ENCODE results near the gene CLDN7. TPM values are rescaled to one million over a fixed set of nuclear protein-coding genes. Genes with fewer than 3 reads are reported as not detected.
A peak's percentile ranks its signal among the peaks of the same experiment; 100 is the strongest.

Gene CLDN7
- total and polyA plus RNA-seq, 4 donors: 3.0 to 35.0 (median 19.6) TPM

DNA sequence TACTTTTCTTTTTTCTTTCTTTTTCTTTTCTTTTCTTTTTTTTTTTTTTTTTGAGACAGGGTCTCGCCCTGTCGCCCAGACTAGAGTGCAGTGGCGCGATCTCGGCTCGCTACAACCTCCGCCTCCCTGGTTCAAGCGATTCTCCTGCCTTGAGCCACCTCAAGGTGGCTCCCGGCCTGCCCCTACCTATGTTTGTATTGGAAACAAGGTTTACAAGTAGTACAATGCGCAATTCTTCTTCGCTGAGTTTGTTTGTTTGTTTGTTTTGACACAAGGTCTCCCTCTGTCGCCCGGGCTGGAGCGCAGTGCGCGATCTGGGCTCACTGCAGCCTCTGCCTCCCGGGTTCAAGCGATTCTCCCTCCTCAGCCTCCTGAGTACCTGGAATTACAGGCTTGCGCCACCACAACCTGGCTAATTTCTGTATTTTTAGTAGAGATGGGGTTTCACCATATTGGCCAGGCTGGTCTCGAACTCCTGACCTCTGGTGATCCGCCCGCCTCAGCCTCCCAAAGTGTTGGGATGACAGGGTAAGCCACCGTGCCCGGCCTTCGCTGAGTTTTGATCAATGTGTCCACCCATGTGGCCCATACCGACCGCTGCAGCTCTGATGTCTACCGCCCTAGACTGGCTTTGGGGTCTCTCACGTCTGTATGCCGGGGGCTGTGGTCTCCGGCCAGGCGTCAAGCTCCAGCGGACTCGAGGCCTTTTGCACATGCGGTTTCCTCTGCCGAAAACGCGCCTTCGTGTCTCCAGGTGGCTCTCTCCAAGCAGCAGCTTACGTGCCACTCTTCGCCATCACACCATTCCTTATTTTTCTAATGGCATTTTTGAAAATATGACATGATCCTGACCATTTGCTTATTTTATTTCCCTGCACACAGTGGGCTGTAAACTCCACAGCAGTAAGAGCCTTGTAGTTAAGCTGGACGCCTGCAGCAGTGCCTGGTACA lies 33.2 kb upstream of the CLDN7 start:
- Histone ChIP-seq H3K27ac (ENCODE audit: low read depth in 1 of 2, low read length in 2 of 2) (no peak overlapping the region), H3K27me3 (ENCODE audit: control insufficient read depth in 4 of 4, insufficient read depth in 4 of 4, low read length in 3 of 4) (no peaks in the 10 kb centered on the region), H3K4me3 (ENCODE audit: low read depth in 1 of 3, low read length in 3 of 3) (peak overlapping the region in 1 of 3 donors; percentile 25), H3K9ac (ENCODE audit: low read depth in 1 of 2, low read length in 2 of 2) (no peak overlapping the region), H3K9me3 (ENCODE audit: control insufficient read depth in 4 of 4, low read length in 3 of 4) (no peaks in the 10 kb centered on the region), H3K36me3 (ENCODE audit: control insufficient read depth in 4 of 4, insufficient read depth in 3 of 4, low read depth in 1 of 4, low read length in 3 of 4) (no peaks in the 10 kb centered on the region), H3K4me1 (ENCODE audit: control insufficient read depth in 4 of 4, insufficient read depth in 4 of 4, low read length in 3 of 4) (peaks cover 11 to 28% (median 17%) of the 10 kb centered on the region in 4 donors)
- 64% methylated on average over 42 of the region's 42 CpGs for WGBS
- peak; percentile 34 for DNase-seq (ENCODE audit: low spot score)
- TF ChIP-seq ZBTB33 (IDR thresholded peaks at IDR 0.05) (no peak), RAD21 (IDR thresholded peaks at IDR 0.05) (no peak), JUND (IDR thresholded peaks at IDR 0.05) (no peak), FOXA2 (IDR thresholded peaks at IDR 0.05) (no peak), RXRA (IDR thresholded peaks at IDR 0.05) (no peak)

DNA sequence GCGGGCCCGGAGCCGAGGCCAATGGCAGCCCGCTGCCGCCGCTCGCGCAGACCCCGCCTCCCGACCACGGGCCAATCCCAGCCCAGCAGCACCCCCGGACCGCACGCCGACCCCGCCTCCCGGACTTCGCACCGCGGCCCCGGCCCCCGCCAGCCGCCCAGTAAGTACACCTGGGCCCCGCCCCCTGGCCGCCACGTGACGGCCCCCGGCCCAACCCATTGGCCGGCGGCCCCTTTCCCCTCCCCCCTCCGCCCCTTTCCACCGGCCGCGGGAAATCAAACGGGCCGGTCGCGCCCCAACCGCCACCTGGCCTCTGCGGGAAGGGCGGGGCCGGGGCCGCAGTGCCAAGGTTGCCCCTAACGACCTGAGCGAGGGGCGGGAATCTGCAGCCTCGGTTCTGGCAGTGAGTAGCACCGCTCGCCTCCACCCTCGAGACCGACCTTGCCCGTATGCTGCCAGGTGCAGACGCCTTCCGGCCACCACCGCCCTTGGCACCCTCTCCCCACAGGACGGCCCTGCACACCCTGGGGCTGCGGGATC lies 32.4 kb upstream of the CLDN7 start, which contains the start of gene YBX2:
TSS of gene YBX2 (minus strand) at position 26 of the 540 bp plus-strand sequence. CDS start 139 bp downstream, outside the sequence.
- H3K9me3 ChIP-seq (ENCODE audit: control insufficient read depth in 4 of 4, low read length in 3 of 4): no peaks in the 10 kb centered on the region
- no peaks in the 10 kb centered on the region for H3K36me3 ChIP-seq (ENCODE audit: control insufficient read depth in 4 of 4, insufficient read depth in 3 of 4, low read depth in 1 of 4, low read length in 3 of 4)
- peak; percentile 72 for DNase-seq (ENCODE audit: low spot score)
- TF ChIP-seq SP1 (IDR thresholded peaks at IDR 0.05): peak; percentile 12
- TF ChIP-seq YY1 (IDR thresholded peaks at IDR 0.05): no peak
- peak in 1 of 2 donors; percentile 7 for TF ChIP-seq HNF4A (conservative IDR thresholded peaks at IDR 0.05)
- H3K9ac ChIP-seq (ENCODE audit: low read depth in 1 of 2, low read length in 2 of 2): no peak within 1 kb of the TSS
- 3% methylated on average over 57 of the region's 57 CpGs for WGBS
- H3K27ac ChIP-seq (ENCODE audit: low read depth in 1 of 2, low read length in 2 of 2): no peak within 1 kb of the TSS
- H3K4me1 ChIP-seq (ENCODE audit: control insufficient read depth in 4 of 4, insufficient read depth in 4 of 4, low read length in 3 of 4): peaks cover 11 to 28% (median 17%) of the 10 kb centered on the region in 4 donors
- H3K4me3 ChIP-seq (ENCODE audit: low read depth in 1 of 3, low read length in 3 of 3): peak within 1 kb of the TSS in 2 of 3 donors; percentile 22 to 25
- H3K27me3 ChIP-seq (ENCODE audit: control insufficient read depth in 4 of 4, insufficient read depth in 4 of 4, low read length in 3 of 4): no peaks in the 10 kb centered on the region

DNA sequence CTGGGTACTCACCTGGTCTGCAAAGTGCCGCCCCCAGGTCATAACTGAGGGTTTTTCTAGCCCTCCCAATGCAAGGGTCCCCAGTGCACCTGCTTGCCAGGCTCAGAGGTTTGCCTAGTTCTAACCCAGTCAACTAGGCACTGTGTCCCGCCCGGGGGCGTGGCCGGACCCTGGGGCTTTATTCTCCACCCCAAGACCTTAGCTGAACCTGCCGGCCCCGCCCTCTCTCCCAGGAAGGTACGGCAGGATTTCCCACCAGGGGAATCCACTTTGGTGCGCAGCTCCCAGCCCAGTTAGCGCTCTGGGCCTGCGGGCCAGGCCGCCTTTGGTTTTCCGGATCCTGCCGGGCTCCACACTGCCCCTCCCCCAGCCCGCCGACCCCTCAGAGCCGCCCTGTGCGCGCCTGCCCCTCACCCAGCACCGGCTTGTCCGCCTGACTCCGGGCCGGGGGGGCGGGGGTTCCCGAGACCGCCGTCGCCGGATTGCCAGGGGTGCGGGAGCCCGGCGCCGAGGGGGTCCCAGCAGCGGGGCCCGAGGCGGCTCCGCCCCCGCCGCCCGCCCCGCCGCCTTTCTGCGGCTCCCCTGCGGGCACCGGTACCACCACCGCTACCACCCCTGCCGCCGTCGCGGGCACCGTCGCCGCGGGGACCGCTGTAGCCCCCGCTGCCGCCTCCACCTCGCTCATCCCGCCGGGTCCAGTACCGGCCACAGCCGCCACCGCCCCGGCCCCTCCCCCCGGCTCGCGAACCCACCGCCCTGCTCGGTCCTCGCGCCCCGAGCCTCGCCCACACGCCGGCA lies 31.7 kb upstream of the CLDN7 start:
- no peak overlapping the region for H3K27ac ChIP-seq (ENCODE audit: low read depth in 1 of 2, low read length in 2 of 2)
- H3K9ac ChIP-seq (ENCODE audit: low read depth in 1 of 2, low read length in 2 of 2): no peak overlapping the region
- H3K27me3 ChIP-seq (ENCODE audit: control insufficient read depth in 4 of 4, insufficient read depth in 4 of 4, low read length in 3 of 4): no peaks in the 10 kb centered on the region
- H3K36me3 ChIP-seq (ENCODE audit: control insufficient read depth in 4 of 4, insufficient read depth in 3 of 4, low read depth in 1 of 4, low read length in 3 of 4): no peaks in the 10 kb centered on the region
- peak; percentile 46 for DNase-seq (ENCODE audit: low spot score)
- WGBS: 16% methylated on average over 75 of the region's 75 CpGs
- peak overlapping the region in 1 of 3 donors; percentile 25 for H3K4me3 ChIP-seq (ENCODE audit: low read depth in 1 of 3, low read length in 3 of 3)
- TF ChIP-seq RXRA (IDR thresholded peaks at IDR 0.05) (peak; percentile 8 to 45), FOXA2 (IDR thresholded peaks at IDR 0.05) (no peak)
- H3K4me1 ChIP-seq (ENCODE audit: control insufficient read depth in 4 of 4, insufficient read depth in 4 of 4, low read length in 3 of 4): peaks cover 11 to 28% (median 17%) of the 10 kb centered on the region in 4 donors
- H3K9me3 ChIP-seq (ENCODE audit: control insufficient read depth in 4 of 4, low read length in 3 of 4): no peaks in the 10 kb centered on the region

All from liver (tissue), 9 donors.